Activated CD4-positive, alpha-beta T cell treated with anti-CD3 and anti-CD28 coated beads, Interleukin-2, amount 50 U/mL, for 1 hour (primary cell): Measurements from ENCODE around the gene BMP2K.

Experiments used
- DNase-seq: peaks from one replicate; pipeline ENCODE4 v3.0.0-alpha.2; 2020

Gene BMP2K

GRCh38 chr4:78765432-78766006, 10.6 kb upstream of the BMP2K start:
- DNase-seq = no peak

GRCh38 chr4:78766026-78766425, 10.1 kb upstream of the BMP2K start:
- DNase-seq = no peak

- DNase-seq = no peak
These were observed 9.5 kb upstream of the BMP2K start for GRCh38 chr4:78766650-78767049.

GRCh38 chr4:78767350-78767749, 8.8 kb upstream of the BMP2K start:
- DNase-seq = no peak

GRCh38 chr4:78768452-78769180, 7.5 kb upstream of the BMP2K start:
- DNase-seq = no peak

- DNase-seq = no peak
These were observed 6.0 kb upstream of the BMP2K start for GRCh38 chr4:78770091-78770642.

- DNase-seq = no peak
These were observed 3.5 kb upstream of the BMP2K start for GRCh38 chr4:78772526-78773091.

GRCh38 chr4:78774417-78774816, 1.7 kb upstream of the BMP2K start:
- no peak for DNase-seq

- DNase-seq = peak; percentile 83
These were observed 659 bp upstream of the BMP2K start for GRCh38 chr4:78775303-78776078.

GRCh38 chr4:78776729-78777575, 802 bp downstream of the BMP2K start:
- DNase-seq = peak; percentile 44

GRCh38 chr4:78777576-78777940, 1.4 kb downstream of the BMP2K start:
- no peak for DNase-seq

GRCh38 chr4:78778530-78778929, 2.4 kb downstream of the BMP2K start:
- DNase-seq = no peak

- DNase-seq = no peak
These were observed 3.1 kb downstream of the BMP2K start for GRCh38 chr4:78779280-78779679.

- no peak for DNase-seq
These were observed 3.9 kb downstream of the BMP2K start for GRCh38 chr4:78780093-78780492.

GRCh38 chr4:78781139-78781538, 5.0 kb downstream of the BMP2K start:
- DNase-seq = no peak

GRCh38 chr4:78781924-78782323, 5.8 kb downstream of the BMP2K start:
- no peak for DNase-seq

GRCh38 chr4:78784236-78784865, 8.2 kb downstream of the BMP2K start:
- no peak for DNase-seq

- DNase-seq = no peak
These were observed 11.3 kb downstream of the BMP2K start for GRCh38 chr4:78787392-78788006.

- no peak for DNase-seq
These were observed 12.1 kb downstream of the BMP2K start for GRCh38 chr4:78788007-78788889.
